Osteoblast (primary cell): ENCODE data around the gene COL4A1. TPM values are rescaled to one million over a fixed set of nuclear protein-coding genes. Genes with fewer than 3 reads are reported as not detected.

ENCODE experiments used
- DNase-seq: peaks from one replicate; pipeline ENCODE4 v3.0.0; 2011; ENCODE audit warnings: low spot score, mixed read lengths; ENCODE audit not compliant: insufficient read length; ENCODE audit errors: missing footprints
- H2AFZ ChIP-seq: 2 replicates; pipeline ENCODE4 v1.6.0; 2011; ENCODE audit warnings: mild to moderate bottlenecking, low read length
- H3K27ac ChIP-seq: 2 replicates; pipeline ENCODE4 v1.5.1; 2011; ENCODE audit warnings: mild to moderate bottlenecking, low read depth, low read length, moderate library complexity
- H3K27me3 ChIP-seq: 2 replicates; pipeline ENCODE4 v1.6.0; 2012; ENCODE audit warnings: mild to moderate bottlenecking, control low read depth, inconsistent platforms, low read length, moderate library complexity; ENCODE audit not compliant: insufficient read depth
- H3K36me3 ChIP-seq: 2 replicates; pipeline ENCODE4 v1.5.1; 2011; ENCODE audit warnings: mild to moderate bottlenecking, low read length, control low read depth, moderate library complexity; ENCODE audit not compliant: insufficient read depth
- H3K4me1 ChIP-seq: 2 replicates; pipeline ENCODE4 v1.5.1; 2011; ENCODE audit warnings: mild to moderate bottlenecking, low read length, control low read depth, moderate library complexity; ENCODE audit not compliant: insufficient read depth
- H3K4me2 ChIP-seq: 2 replicates; pipeline ENCODE4 v1.6.0; 2011; ENCODE audit warnings: mild to moderate bottlenecking, low read length; ENCODE audit not compliant: insufficient read depth
- H3K4me3 ChIP-seq: fragments of 200-600 bp; sonication (generic); 3 replicates; pipeline ENCODE4 v1.5.1; 2012; ENCODE audit warnings: mild to moderate bottlenecking, low read length, inconsistent platforms; ENCODE audit not compliant: insufficient read depth
- H3K79me2 ChIP-seq: 2 replicates; pipeline ENCODE4 v1.6.0; 2012; ENCODE audit warnings: mild to moderate bottlenecking, low read length, control low read depth, inconsistent platforms; ENCODE audit not compliant: insufficient read depth
- H3K9me3 ChIP-seq: 2 replicates; pipeline ENCODE4 v1.5.1; 2011; ENCODE audit warnings: low read depth, low read length, control low read depth
- H4K20me1 ChIP-seq: 2 replicates; pipeline ENCODE4 v1.6.0; 2012; ENCODE audit warnings: mild to moderate bottlenecking, low read length, control low read depth; ENCODE audit not compliant: insufficient read depth
- total RNA-seq: library from RNA; depleted of rRNA; stranded (reverse); fragments of >200 nt; gene quantifications from 2 replicates; pipeline ENCODE4 v1.2.3, GENCODE V29; 2012
- TF ChIP-seq, protein P1 (sequence below): IDR thresholded peaks from 2 replicates; pipeline ENCODE4 v1.5.1; 2011; ENCODE audit warnings: mild to moderate bottlenecking, low read depth, low read length, moderate library complexity; ENCODE audit errors: extremely low read depth

COL4A1 gene
- total RNA-seq, 1 donor: 412 TPM

DNA sequence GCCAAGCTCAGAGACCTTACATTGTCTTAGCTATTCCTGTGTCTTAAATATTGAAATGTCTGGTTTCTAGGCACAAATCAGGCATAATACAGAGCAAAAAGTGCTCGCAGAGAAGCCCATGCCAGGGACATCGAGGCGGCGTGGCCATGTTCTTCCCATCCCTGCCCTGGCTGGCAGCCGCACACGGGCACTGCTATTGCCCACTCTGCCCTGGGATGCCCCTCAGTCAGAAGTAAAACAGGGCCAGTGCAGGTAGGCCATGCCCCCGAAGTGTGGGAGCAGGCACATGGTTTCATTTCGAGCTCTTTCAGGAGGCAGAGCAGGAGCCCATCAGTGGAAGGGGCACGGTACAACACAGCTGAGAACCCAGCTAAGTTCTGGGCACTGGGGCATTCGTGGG, 113.5 kb downstream of the COL4A1 start:
- no peak for DNase-seq
- H3K4me1 ChIP-seq: peaks cover under 1% of the 10 kb centered on the region
- no peaks in the 10 kb centered on the region for H4K20me1 ChIP-seq
- no peaks in the 10 kb centered on the region for H3K9me3 ChIP-seq
- H3K27me3 ChIP-seq: no peaks in the 10 kb centered on the region
- no peaks in the 10 kb centered on the region for H3K79me2 ChIP-seq
- no peak overlapping the region for H3K4me2 ChIP-seq
- H3K4me3 ChIP-seq: no peak overlapping the region
- no peak overlapping the region for H3K27ac ChIP-seq
- H3K36me3 ChIP-seq: peaks cover 92% of the 10 kb centered on the region
- TF ChIP-seq, protein P1, sequence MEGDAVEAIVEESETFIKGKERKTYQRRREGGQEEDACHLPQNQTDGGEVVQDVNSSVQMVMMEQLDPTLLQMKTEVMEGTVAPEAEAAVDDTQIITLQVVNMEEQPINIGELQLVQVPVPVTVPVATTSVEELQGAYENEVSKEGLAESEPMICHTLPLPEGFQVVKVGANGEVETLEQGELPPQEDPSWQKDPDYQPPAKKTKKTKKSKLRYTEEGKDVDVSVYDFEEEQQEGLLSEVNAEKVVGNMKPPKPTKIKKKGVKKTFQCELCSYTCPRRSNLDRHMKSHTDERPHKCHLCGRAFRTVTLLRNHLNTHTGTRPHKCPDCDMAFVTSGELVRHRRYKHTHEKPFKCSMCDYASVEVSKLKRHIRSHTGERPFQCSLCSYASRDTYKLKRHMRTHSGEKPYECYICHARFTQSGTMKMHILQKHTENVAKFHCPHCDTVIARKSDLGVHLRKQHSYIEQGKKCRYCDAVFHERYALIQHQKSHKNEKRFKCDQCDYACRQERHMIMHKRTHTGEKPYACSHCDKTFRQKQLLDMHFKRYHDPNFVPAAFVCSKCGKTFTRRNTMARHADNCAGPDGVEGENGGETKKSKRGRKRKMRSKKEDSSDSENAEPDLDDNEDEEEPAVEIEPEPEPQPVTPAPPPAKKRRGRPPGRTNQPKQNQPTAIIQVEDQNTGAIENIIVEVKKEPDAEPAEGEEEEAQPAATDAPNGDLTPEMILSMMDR: no peak
- H2AFZ ChIP-seq: no peak overlapping the region

DNA sequence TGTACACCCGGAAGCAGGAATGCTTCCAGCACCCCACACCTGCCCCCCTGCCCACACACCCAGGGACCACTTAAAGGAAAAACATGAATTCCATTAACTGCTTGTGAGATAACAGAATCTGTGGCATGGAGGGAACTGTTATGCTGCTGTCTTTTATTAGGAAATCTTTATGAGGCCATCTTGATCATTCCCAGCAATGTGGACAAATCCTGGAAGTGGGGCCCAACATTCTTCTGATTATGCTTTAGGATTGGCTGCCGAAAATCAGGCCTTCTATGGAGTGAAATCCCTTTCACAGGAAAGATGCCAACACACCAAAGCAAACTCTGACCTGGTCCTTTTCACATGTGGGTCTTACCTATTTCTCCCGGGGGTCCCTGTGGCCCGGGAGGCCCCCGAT, 114.5 kb downstream of the COL4A1 start:
- H3K4me3 ChIP-seq: no peak overlapping the region
- H4K20me1 ChIP-seq: peaks cover 2% of the 10 kb centered on the region
- no peak overlapping the region for H2AFZ ChIP-seq
- H3K4me1 ChIP-seq: peaks cover 11% of the 10 kb centered on the region
- no peaks in the 10 kb centered on the region for H3K79me2 ChIP-seq
- DNase-seq: no peak
- TF ChIP-seq, protein P1: no peak
- H3K4me2 ChIP-seq: no peak overlapping the region
- no peaks in the 10 kb centered on the region for H3K9me3 ChIP-seq
- H3K27me3 ChIP-seq: no peaks in the 10 kb centered on the region
- peaks cover 85% of the 10 kb centered on the region for H3K36me3 ChIP-seq
- no peak overlapping the region for H3K27ac ChIP-seq

DNA sequence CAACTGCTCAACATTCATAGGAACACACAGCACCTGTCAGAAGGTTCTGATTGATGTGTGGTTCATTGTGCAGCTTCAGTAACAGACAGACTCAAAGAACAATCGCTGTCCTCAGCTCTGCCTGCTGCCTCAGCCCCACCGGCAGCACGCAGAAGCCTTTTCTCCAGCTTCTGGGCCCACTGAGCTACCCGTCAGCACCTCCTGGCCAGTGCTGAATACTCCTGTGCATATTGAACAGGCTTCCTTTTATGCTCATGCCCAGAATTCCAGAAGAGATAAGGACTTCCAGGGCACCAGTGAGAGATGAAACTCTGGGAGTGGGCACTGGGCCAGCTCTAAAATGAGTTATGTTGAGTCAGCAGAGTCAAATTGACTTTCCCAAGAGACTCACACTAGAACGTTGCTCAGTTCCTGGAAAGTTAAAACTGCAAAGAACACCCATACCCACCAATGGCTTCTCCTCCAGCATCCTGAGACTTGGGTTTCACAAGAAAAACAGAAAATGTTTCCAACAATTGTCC, 119.3 kb downstream of the COL4A1 start:
- H3K4me1 ChIP-seq: peaks cover 13% of the 10 kb centered on the region
- no peak overlapping the region for H3K4me3 ChIP-seq
- H3K9me3 ChIP-seq: no peaks in the 10 kb centered on the region
- no peak overlapping the region for H3K4me2 ChIP-seq
- H3K79me2 ChIP-seq: no peaks in the 10 kb centered on the region
- peaks cover 7% of the 10 kb centered on the region for H4K20me1 ChIP-seq
- H2AFZ ChIP-seq: no peak overlapping the region
- H3K36me3 ChIP-seq: peaks cover 84% of the 10 kb centered on the region
- H3K27me3 ChIP-seq: no peaks in the 10 kb centered on the region
- TF ChIP-seq, protein P1: no peak
- peak; percentile 92 for DNase-seq
- no peak overlapping the region for H3K27ac ChIP-seq

DNA sequence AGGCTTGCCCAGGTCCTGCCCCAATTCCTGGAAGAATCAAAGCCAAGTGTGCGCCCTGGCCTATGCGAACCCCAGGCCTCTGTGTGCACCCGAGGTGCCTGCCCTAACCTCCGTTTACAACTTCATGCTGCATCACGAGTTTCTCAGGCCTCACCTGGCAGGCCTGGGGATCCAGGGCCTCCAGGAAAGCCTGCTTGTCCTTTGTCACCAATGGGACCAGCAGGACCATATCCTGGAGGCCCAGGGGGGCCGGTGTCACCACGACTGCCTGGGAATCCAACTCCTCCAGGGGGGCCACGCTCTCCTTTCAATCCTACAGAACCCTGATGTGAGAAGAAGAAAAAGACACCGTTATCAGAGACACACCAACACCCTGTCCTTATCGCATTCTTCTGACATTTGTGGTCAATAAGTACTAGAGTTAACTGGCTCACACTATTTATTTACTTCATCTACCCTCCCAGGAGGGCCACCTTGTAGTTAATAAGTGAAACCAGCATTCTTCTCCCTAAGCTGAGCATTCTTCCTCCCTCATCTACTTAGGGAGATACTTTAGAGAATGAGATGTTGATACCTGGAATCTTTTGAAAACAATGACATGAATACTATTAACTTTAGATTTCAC, 120.6 kb downstream of the COL4A1 start:
- peaks cover 84% of the 10 kb centered on the region for H3K36me3 ChIP-seq
- no peak for DNase-seq
- H3K4me1 ChIP-seq: peaks cover 13% of the 10 kb centered on the region
- no peaks in the 10 kb centered on the region for H3K9me3 ChIP-seq
- H2AFZ ChIP-seq: no peak overlapping the region
- peaks cover 7% of the 10 kb centered on the region for H4K20me1 ChIP-seq
- H3K79me2 ChIP-seq: no peaks in the 10 kb centered on the region
- H3K4me2 ChIP-seq: no peak overlapping the region
- H3K27me3 ChIP-seq: no peaks in the 10 kb centered on the region
- TF ChIP-seq, protein P1: no peak
- no peak overlapping the region for H3K4me3 ChIP-seq
- no peak overlapping the region for H3K27ac ChIP-seq
